Stimulated activated CD8-positive, alpha-beta memory T cell treated with anti-CD3 and anti-CD28 coated beads, Interleukin-2, amount 100 ng/mL, for 48 hours (primary cell): ENCODE results near the gene LRRIQ1.

Experiments used
- DNase-seq, 2 donors: peaks; one replicate each; pipeline ENCODE4 v3.0.0-alpha.2; 2020; ENCODE audit warnings: low read depth in 2 of 2

The LRRIQ1 gene

GRCh38 chr12:85057370-85057963 lies 21.3 kb downstream of the LRRIQ1 start:
- no peak for DNase-seq

GRCh38 chr12:85058339-85058738 lies 22.2 kb downstream of the LRRIQ1 start:
- no peak for DNase-seq

GRCh38 chr12:85059594-85059993 lies 23.4 kb downstream of the LRRIQ1 start:
- DNase-seq, result no peak

GRCh38 chr12:85060916-85061315 lies 24.8 kb downstream of the LRRIQ1 start:
- no peak for DNase-seq

GRCh38 chr12:85065837-85066482 lies 29.8 kb downstream of the LRRIQ1 start:
- DNase-seq, result no peak

GRCh38 chr12:85072826-85073225 lies 36.7 kb downstream of the LRRIQ1 start:
- no peak for DNase-seq

- no peak for DNase-seq
Observed at GRCh38 chr12:85076688-85077430, 40.7 kb downstream of the LRRIQ1 start.

- no peak for DNase-seq
Observed at GRCh38 chr12:85085066-85085465, 48.9 kb downstream of the LRRIQ1 start.

- DNase-seq, result no peak
Observed at GRCh38 chr12:85089792-85090191, 53.6 kb downstream of the LRRIQ1 start.

- DNase-seq, result no peak
Observed at GRCh38 chr12:85092814-85093370, 56.7 kb downstream of the LRRIQ1 start.

- no peak for DNase-seq
Observed at GRCh38 chr12:85095501-85095900, 59.4 kb downstream of the LRRIQ1 start.

GRCh38 chr12:85130646-85131045 lies 94.5 kb downstream of the LRRIQ1 start:
- no peak for DNase-seq

GRCh38 chr12:85138833-85139232 lies 102.7 kb downstream of the LRRIQ1 start:
- DNase-seq, result no peak

- no peak for DNase-seq
Observed at GRCh38 chr12:85147331-85147730, 111.2 kb downstream of the LRRIQ1 start.

GRCh38 chr12:85152311-85152729 lies 116.2 kb downstream of the LRRIQ1 start:
- no peak for DNase-seq

GRCh38 chr12:85155791-85156190 lies 119.6 kb downstream of the LRRIQ1 start:
- no peak for DNase-seq

- no peak for DNase-seq
Observed at GRCh38 chr12:85156569-85156968, 120.4 kb downstream of the LRRIQ1 start.

- DNase-seq, result no peak
Observed at GRCh38 chr12:85157035-85157603, 121.0 kb downstream of the LRRIQ1 start.

- DNase-seq, result no peak
Observed at GRCh38 chr12:85163752-85164321, 127.7 kb downstream of the LRRIQ1 start.

GRCh38 chr12:85179680-85180270 lies 143.6 kb downstream of the LRRIQ1 start:
- DNase-seq, result no peak

GRCh38 chr12:85182699-85183098 lies 146.5 kb downstream of the LRRIQ1 start:
- no peak for DNase-seq

- no peak for DNase-seq
Observed at GRCh38 chr12:85183855-85184254, 147.7 kb downstream of the LRRIQ1 start.
